CD14-positive monocyte (primary cell): ENCODE results near the gene SSH3. TPM values are rescaled to one million over a fixed set of nuclear protein-coding genes. Genes with fewer than 3 reads are reported as not detected.

Experiments used
- DNase-seq, 3 donors: peaks; one replicate each; pipeline ENCODE4 v3.0.0-alpha.2; 2011 to 2022
- H2AFZ ChIP-seq: 2 replicates; pipeline ENCODE4 v1.6.0; 2012; ENCODE audit warnings: mild to moderate bottlenecking, low read depth, low read length, inconsistent platforms; ENCODE audit not compliant: insufficient read depth, poor library complexity, severe bottlenecking
- H3K27ac ChIP-seq, 2 donors: 1 replicate in 1 of 2; 2 replicates in 1 of 2; pipeline ENCODE4 v1.5.1; 2012 to 2013; ENCODE audit warnings: low read length in 2 of 2, control low read depth in 1 of 2, inconsistent platforms in 1 of 2, low read depth in 1 of 2, mild to moderate bottlenecking in 1 of 2
- H3K27me3 ChIP-seq, 2 donors: one replicate each; pipeline versions ENCODE4 v1.6.0 to v1.6.1; 2011 to 2013; ENCODE audit warnings: low read length in 2 of 2; ENCODE audit not compliant: control insufficient read depth in 2 of 2, insufficient read depth in 2 of 2
- H3K36me3 ChIP-seq, 2 donors: replicated peaks in 1 of 2; 1 replicate in 1 of 2; 2 replicates in 1 of 2; pipeline versions ENCODE4 v1.5.1 to v1.6.1; 2012 to 2013; ENCODE audit warnings: low read length in 2 of 2, control low read depth in 1 of 2, inconsistent platforms in 1 of 2, mild to moderate bottlenecking in 1 of 2; ENCODE audit not compliant: insufficient read depth in 2 of 2, control insufficient read depth in 1 of 2
- H3K4me1 ChIP-seq, 2 donors: 1 replicate in 1 of 2; 2 replicates in 1 of 2; pipeline versions ENCODE4 v1.5.1 to v1.6.1; 2012 to 2013; ENCODE audit warnings: low read length in 2 of 2, control low read depth in 1 of 2, inconsistent platforms in 1 of 2, mild to moderate bottlenecking in 1 of 2, moderate library complexity in 1 of 2; ENCODE audit not compliant: insufficient read depth in 2 of 2, control insufficient read depth in 1 of 2
- H3K4me2 ChIP-seq: replicated peaks from 2 replicates; pipeline ENCODE3; 2012; ENCODE audit warnings: low read length, moderate library complexity, mild to moderate bottlenecking; ENCODE audit not compliant: poor library complexity, severe bottlenecking; ENCODE audit errors: extremely low read depth
- H3K4me3 ChIP-seq, 3 experiments: fragments of 200-600 bp in 1 of 3; sonication (generic) in 1 of 3; replicated peaks in 1 of 3; 1 replicate in 2 of 3; 2 replicates in 1 of 3; pipeline ENCODE4 v1.5.1; 2011 to 2013; ENCODE audit warnings: low read length in 3 of 3, mild to moderate bottlenecking in 3 of 3, control low read depth in 2 of 3, low read depth in 2 of 3, inconsistent platforms in 1 of 3, moderate library complexity in 1 of 3
- H3K79me2 ChIP-seq: 2 replicates; pipeline ENCODE4 v1.6.0; 2012; ENCODE audit warnings: mild to moderate bottlenecking, control low read depth, inconsistent platforms, low read length, moderate library complexity; ENCODE audit not compliant: insufficient read depth
- H3K9ac ChIP-seq: 2 replicates; pipeline ENCODE4 v1.6.0; 2017; ENCODE audit warnings: low read length, mild to moderate bottlenecking; ENCODE audit not compliant: insufficient read depth, poor library complexity, severe bottlenecking
- H3K9me3 ChIP-seq, 2 donors: replicated peaks in 1 of 2; 1 replicate in 1 of 2; 2 replicates in 1 of 2; pipeline versions ENCODE4 v1.5.1 to v1.6.1; 2012 to 2013; ENCODE audit warnings: low read length in 2 of 2, control low read depth in 1 of 2; ENCODE audit not compliant: control insufficient read depth in 1 of 2, insufficient read depth in 1 of 2
- H4K20me1 ChIP-seq: 2 replicates; pipeline ENCODE4 v1.6.0; 2012; ENCODE audit warnings: mild to moderate bottlenecking, low read length, control low read depth, moderate library complexity; ENCODE audit not compliant: insufficient read depth
- H3K27ac Mint-ChIP-seq, 7 donors: one replicate each; pipeline ENCODE4 v1.8.0; 2020; ENCODE audit warnings: mild to moderate bottlenecking in 7 of 7, mixed read lengths in 7 of 7, moderate library complexity in 6 of 7, inconsistent platforms in 2 of 7
- H3K27me3 Mint-ChIP-seq, 3 donors: one replicate each; pipeline ENCODE4 v1.8.0; 2021 to 2022; ENCODE audit warnings: low read depth in 3 of 3, mild to moderate bottlenecking in 3 of 3, mixed read lengths in 3 of 3, moderate library complexity in 3 of 3, inconsistent platforms in 1 of 3
- H3K36me3 Mint-ChIP-seq, 2 donors: one replicate each; pipeline ENCODE4 v1.8.0; 2020; ENCODE audit warnings: mixed read lengths in 2 of 2, inconsistent platforms in 1 of 2, mild to moderate bottlenecking in 1 of 2
- H3K4me1 Mint-ChIP-seq: one replicate; pipeline ENCODE4 v1.8.0; 2020; ENCODE audit warnings: mild to moderate bottlenecking, mixed read lengths
- H3K4me3 Mint-ChIP-seq, 2 donors: one replicate each; pipeline ENCODE4 v1.8.0; 2020; ENCODE audit warnings: mild to moderate bottlenecking in 2 of 2, mixed read lengths in 2 of 2, moderate library complexity in 1 of 2
- H3K9me3 Mint-ChIP-seq, 7 donors: one replicate each; pipeline ENCODE4 v1.8.0; 2020 to 2022; ENCODE audit warnings: mixed read lengths in 7 of 7, mild to moderate bottlenecking in 6 of 7, moderate library complexity in 6 of 7, inconsistent platforms in 2 of 7
- CTCF ChIP-seq: fragments of 200-600 bp; IDR thresholded peaks from one replicate; pipeline ENCODE4 v1.8.0; 2022; ENCODE audit warnings: antibody characterized with exemption, mild to moderate bottlenecking
- WGBS: methylation state at CpG from one replicate; pipeline ENCODE4 v1.1.5; 2013; ENCODE audit warnings: missing lambda C conversion rate; ENCODE audit not compliant: insufficient coverage; 5-methylcytosine and 5-hydroxymethylcytosine counted together
- intact Hi-C, 2 donors: fragments of 100-400 bp; cut with micrococcal nuclease; formaldehyde crosslinking; loops; one replicate each; pipeline versions ENCODE4 v1.15.0 to v1.15.1; 2023
- polyA plus RNA-seq, 3 donors: library from polyadenylated mRNA; depleted of rRNA in 1 of 3; unstranded in 2 of 3; stranded (reverse) in 1 of 3; fragments of 300-500 nt in 2 of 3; fragments of >200 nt in 1 of 3; fragmentation: Illumina TruSeq in 2 of 3; gene quantifications; 1 replicate in 2 of 3; 2 replicates in 1 of 3; pipeline ENCODE4 v1.2.3, GENCODE V29; 2012 to 2021

The SSH3 gene
- polyA plus RNA-seq, 3 donors = 3.6 to 23.3 (median 5.8) TPM

DNA sequence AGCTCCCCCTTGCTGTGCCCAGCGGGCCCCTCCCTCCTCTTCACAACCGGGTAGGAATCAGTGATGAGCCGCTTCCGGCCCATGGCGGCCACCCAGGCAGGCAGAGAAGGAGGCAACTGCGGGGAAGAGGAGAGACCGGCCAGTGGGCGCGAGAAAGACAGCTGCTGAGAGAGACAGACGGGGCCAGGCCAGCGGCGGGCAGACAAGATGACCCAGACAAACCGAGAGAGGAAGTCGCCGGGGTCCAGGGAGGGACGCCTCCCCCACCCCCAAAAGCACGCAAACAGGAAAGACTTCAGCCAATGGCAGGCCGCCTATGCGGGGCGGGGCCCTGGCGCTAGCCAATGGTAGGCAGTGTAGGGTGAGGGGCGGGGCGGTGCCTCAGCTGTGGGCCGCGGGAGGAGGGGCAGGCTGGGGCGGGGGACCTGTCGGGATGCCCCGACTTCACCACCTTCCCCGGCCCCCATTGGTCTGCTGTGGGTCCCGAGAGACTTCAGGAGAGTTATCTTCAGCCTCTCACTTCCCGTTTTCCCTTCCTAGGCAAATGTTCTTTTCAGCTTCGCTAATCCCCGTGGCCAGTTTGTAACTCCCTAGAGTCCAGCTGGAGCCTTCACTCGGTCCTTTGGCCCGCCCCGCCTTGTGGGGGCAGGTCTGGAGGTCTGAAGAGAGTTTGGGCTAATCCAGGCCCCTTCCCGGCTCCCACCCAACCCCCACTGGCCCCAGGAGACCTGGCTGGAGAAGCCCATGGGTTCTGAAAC lies 50.2 kb downstream of the SSH3 start, which contains the start of gene POLD4:
Gene POLD4 (minus strand): TSS at position 230 of the 758 bp plus-strand sequence. CDS start 147 bp downstream, at position 83.
- peak within 1 kb of the TSS; percentile 96 to 99 for H3K27ac ChIP-seq
- no peak for TF ChIP-seq CTCF
- H2AFZ ChIP-seq = peak within 1 kb of the TSS; percentile 55
- H3K27ac Mint-ChIP-seq = peak within 1 kb of the TSS; percentile 97 to 100 (median 99)
- peaks cover 0 to 3% (median 2%) of the 10 kb centered on the region in 3 donors for H3K27me3 Mint-ChIP-seq
- H3K79me2 ChIP-seq = peaks cover 34% of the 10 kb centered on the region
- peak within 1 kb of the TSS; percentile 52 to 85 (median 73) for H3K4me3 ChIP-seq
- peak within 1 kb of the TSS; percentile 87 to 96 for H3K4me3 Mint-ChIP-seq
- no peaks in the 10 kb centered on the region for H3K36me3 ChIP-seq
- peak; percentile 97 to 99 (median 99) for DNase-seq
- no peaks in the 10 kb centered on the region for H3K9me3 Mint-ChIP-seq
- no peaks in the 10 kb centered on the region for H3K27me3 ChIP-seq
- H3K4me1 Mint-ChIP-seq = peaks cover 71% of the 10 kb centered on the region
- H3K4me1 ChIP-seq = peaks cover 73 to 76% of the 10 kb centered on the region in 2 donors
- peak within 1 kb of the TSS; percentile 97 for H3K9ac ChIP-seq
- peaks cover 8 to 9% of the 10 kb centered on the region in 2 donors for H3K36me3 Mint-ChIP-seq
- intact Hi-C loops = loop anchor here in 1 of 2 donors (5.0 kb wide), 1 partner anchor 154 kb away; the partner anchor contains the start of genes CDK2AP2 and PITPNM1
- WGBS = 0% methylated on average over 6 of the region's 37 CpGs
- H3K4me2 ChIP-seq = peak within 1 kb of the TSS; percentile 75
- no peaks in the 10 kb centered on the region for H3K9me3 ChIP-seq
- H4K20me1 ChIP-seq = peaks cover 15% of the 10 kb centered on the region

DNA sequence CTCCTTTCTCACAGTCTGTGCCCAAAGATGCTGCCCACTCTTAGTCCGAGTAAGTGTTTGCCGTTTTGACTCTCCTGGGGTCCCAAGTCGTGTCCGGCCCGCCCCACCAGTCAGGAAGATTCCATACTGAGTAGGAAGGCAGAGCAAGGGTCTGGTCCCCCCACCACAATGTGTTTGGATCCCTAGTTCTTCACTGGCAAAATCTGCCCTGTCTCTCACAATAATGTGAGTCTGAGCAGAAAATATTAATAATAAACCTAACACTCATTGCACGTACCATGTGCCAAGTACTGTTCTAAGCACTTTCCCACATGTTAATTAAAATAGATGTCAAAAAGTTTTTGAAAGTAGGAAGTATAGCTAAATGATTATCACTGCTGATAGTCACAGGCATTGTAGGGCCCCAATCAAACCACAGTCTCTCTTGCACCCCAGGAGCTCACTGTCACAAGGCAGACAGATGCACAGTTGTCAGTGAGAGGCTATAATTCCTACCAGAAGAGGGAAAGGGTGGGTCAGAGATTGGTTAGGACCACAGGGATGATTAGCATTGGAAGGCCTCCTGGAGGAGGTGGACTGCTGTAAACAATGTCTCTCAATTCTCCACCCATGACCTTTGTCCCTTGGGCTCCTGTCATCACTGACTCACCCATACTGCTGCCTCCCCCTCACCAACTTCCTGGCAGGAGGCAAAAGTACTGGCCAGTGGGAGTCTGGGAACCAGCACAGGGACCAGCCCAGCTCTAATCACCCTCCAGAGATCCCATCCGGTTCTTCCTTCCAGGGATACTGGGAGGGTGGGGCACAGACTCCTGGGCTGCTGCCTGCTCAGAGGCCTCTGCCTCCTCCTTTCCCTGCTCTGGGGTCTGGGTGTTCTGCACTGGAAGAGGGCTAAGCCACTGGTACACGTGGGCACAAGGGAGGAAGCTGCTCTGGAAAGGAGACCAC lies 51.0 kb downstream of the SSH3 start:
- peaks cover 74 to 81% of the 10 kb centered on the region in 2 donors for H3K4me1 ChIP-seq
- peak overlapping the region; percentile 55 for H2AFZ ChIP-seq
- no peaks in the 10 kb centered on the region for H3K36me3 ChIP-seq
- Mint-ChIP-seq H3K36me3 (peaks cover 8 to 9% of the 10 kb centered on the region in 2 donors), H3K4me1 (peaks cover 75% of the 10 kb centered on the region), H3K9me3 (no peaks in the 10 kb centered on the region), H3K27me3 (peaks cover 0 to 4% (median 2%) of the 10 kb centered on the region in 3 donors), H3K4me3 (peak overlapping the region; percentile 71 to 79), H3K27ac (peak overlapping the region; percentile 97 to 100 (median 99))
- peaks cover 15% of the 10 kb centered on the region for H4K20me1 ChIP-seq
- H3K4me2 ChIP-seq = peak overlapping the region; percentile 75
- H3K4me3 ChIP-seq = peak overlapping the region in 2 of 3 experiments; percentile 17 to 85
- peak overlapping the region; percentile 97 for H3K9ac ChIP-seq
- intact Hi-C loops = loop anchor here in 1 of 2 donors (5.0 kb wide), 1 partner anchor 153 kb away; the partner anchor contains the start of genes CDK2AP2 and PITPNM1
- TF ChIP-seq CTCF = no peak
- DNase-seq = peak; percentile 64 to 84 (median 78)
- H3K27me3 ChIP-seq = no peaks in the 10 kb centered on the region
- 59% methylated on average over 6 of the region's 8 CpGs for WGBS
- no peaks in the 10 kb centered on the region for H3K9me3 ChIP-seq
- H3K79me2 ChIP-seq = peaks cover 34% of the 10 kb centered on the region
- H3K27ac ChIP-seq = peak overlapping the region; percentile 96 to 99
